Sigmoid colon (tissue), 7 donors: ENCODE data around the gene TPCN1. TPM values are rescaled to one million over a fixed set of nuclear protein-coding genes. Genes with fewer than 3 reads are reported as not detected.

Source experiments
- DNase-seq: peaks from one replicate; pipeline ENCODE4 v3.0.0-alpha.2; 2019
- H3K27ac ChIP-seq, 4 donors: fragments of 200-600 bp; sonication (generic); one replicate each; pipeline ENCODE4 v1.5.1; 2016 to 2019; ENCODE audit warnings: mild to moderate bottlenecking in 1 of 4
- H3K27me3 ChIP-seq, 3 donors: fragments of 200-600 bp; sonication (generic); one replicate each; pipeline ENCODE4 v1.5.1; 2019; ENCODE audit warnings: mild to moderate bottlenecking in 1 of 3
- H3K36me3 ChIP-seq, 4 donors: fragments of 200-600 bp; sonication (generic); one replicate each; pipeline ENCODE4 v1.5.1; 2016 to 2019
- H3K4me1 ChIP-seq, 4 donors: fragments of 200-600 bp; sonication (generic); one replicate each; pipeline ENCODE4 v1.5.1; 2017 to 2019
- H3K4me3 ChIP-seq, 4 donors: fragments of 200-600 bp; sonication (generic); one replicate each; pipeline ENCODE4 v1.5.1; 2017 to 2019; ENCODE audit warnings: mild to moderate bottlenecking in 2 of 4, moderate library complexity in 1 of 4
- H3K9me3 ChIP-seq, 4 donors: fragments of 200-600 bp in 3 of 4; sonication (generic) in 3 of 4; one replicate each; pipeline versions ENCODE4 v1.5.1 to v1.6.1; 2013 to 2019
- CTCF ChIP-seq, 4 experiments: fragments of 450-650 bp in 3 of 4; fragments of 200-600 bp in 1 of 4; IDR thresholded peaks; one replicate each; pipeline ENCODE4 v1.5.1; 2016 to 2019; ENCODE audit warnings: antibody characterized with exemption in 4 of 4, mild to moderate bottlenecking in 3 of 4, moderate library complexity in 2 of 4
- EP300 ChIP-seq, 4 donors: sonication (generic); formaldehyde crosslinking; IDR thresholded peaks; one replicate each; pipeline ENCODE4 v1.6.1; 2017; ENCODE audit warnings: antibody characterized with exemption in 4 of 4
- POLR2A ChIP-seq, 2 donors: fragments of 450-650 bp; IDR thresholded peaks; one replicate each; pipeline ENCODE4 v1.6.1; 2016; ENCODE audit warnings: antibody characterized with exemption in 2 of 2, mild to moderate bottlenecking in 2 of 2, moderate library complexity in 2 of 2
- POLR2AphosphoS5 ChIP-seq, 4 donors: sonication (generic); formaldehyde crosslinking; IDR thresholded peaks; one replicate each; pipeline ENCODE4 v1.6.1; 2017; ENCODE audit warnings: antibody characterized with exemption in 4 of 4
- WGBS, 2 donors: extraction: QIAGEN DNeasy Blood & Tissue Kit; methylation state at CpG; one replicate each; pipeline ENCODE4 v1.1.7; 2013; 5-methylcytosine and 5-hydroxymethylcytosine counted together
- intact Hi-C: fragments of 100-400 bp; cut with DNase I; formaldehyde crosslinking; loops from one replicate; pipeline ENCODE4 v1.15.1; 2023
- polyA plus RNA-seq, 3 donors: library from polyadenylated mRNA; stranded (reverse); fragments of 200-250 nt; gene quantifications; one replicate each; pipeline ENCODE4 v1.2.3, GENCODE V29; 2013
- total RNA-seq, 4 donors: library from RNA; depleted of rRNA; stranded (reverse); fragments of >200 nt; gene quantifications; one replicate each; pipeline ENCODE4 v1.1.0, GENCODE V29; 2016
- donor health status: healthy with polysubstance abuse.
- donor health status: Bipolar disorder and iron deficiency.
- donor health status: healthy.

Gene TPCN1
- total and polyA plus RNA-seq, 7 donors: 6.0 to 51.5 (median 28.3) TPM

GRCh38 chr12:113260636-113261300 lies 39.5 kb downstream of the TPCN1 start:
- H3K4me1 ChIP-seq: peaks cover 0 to 27% (median 23%) of the 10 kb centered on the region in 4 donors
- peaks cover 0 to 13% (median 0%) of the 10 kb centered on the region in 4 donors for H3K36me3 ChIP-seq
- no peaks in the 10 kb centered on the region for H3K27me3 ChIP-seq
- H3K27ac ChIP-seq: peak overlapping the region; percentile 63 to 69 (median 65)
- no peak for DNase-seq
- intact Hi-C loops: no loop called here
- WGBS, 2 donors: 79 to 91% methylated on average over 12 of the region's 12 CpGs
- no peaks in the 10 kb centered on the region for H3K9me3 ChIP-seq
- TF ChIP-seq POLR2AphosphoS5 (IDR thresholded peaks at IDR 0.05) (no peak), POLR2A (IDR thresholded peaks at IDR 0.05) (no peak), CTCF (IDR thresholded peaks at IDR 0.05) (no peak), EP300 (IDR thresholded peaks at IDR 0.05) (no peak)
- H3K4me3 ChIP-seq: no peak overlapping the region

GRCh38 chr12:113261847-113262470 lies 40.7 kb downstream of the TPCN1 start:
- Histone ChIP-seq H3K27ac (peak overlapping the region in 2 of 4 donors; percentile 9 to 38), H3K27me3 (no peaks in the 10 kb centered on the region), H3K36me3 (peaks cover 0 to 25% (median 7%) of the 10 kb centered on the region in 4 donors), H3K4me1 (peaks cover 0 to 27% (median 23%) of the 10 kb centered on the region in 4 donors), H3K4me3 (no peak overlapping the region), H3K9me3 (no peaks in the 10 kb centered on the region)
- WGBS, 2 donors: 54 to 89% methylated on average over 6 of the region's 6 CpGs
- intact Hi-C loops: no loop called here
- TF ChIP-seq EP300 (IDR thresholded peaks at IDR 0.05): no peak
- TF ChIP-seq POLR2AphosphoS5 (IDR thresholded peaks at IDR 0.05): no peak
- TF ChIP-seq POLR2A (IDR thresholded peaks at IDR 0.05): no peak
- no peak for TF ChIP-seq CTCF (IDR thresholded peaks at IDR 0.05)
- DNase-seq: no peak

- Histone ChIP-seq H3K27me3 (no peaks in the 10 kb centered on the region), H3K27ac (peak overlapping the region in 3 of 4 donors; percentile 9 to 38 (median 18)), H3K4me1 (peaks cover 0 to 27% (median 23%) of the 10 kb centered on the region in 4 donors), H3K4me3 (no peak overlapping the region), H3K9me3 (no peaks in the 10 kb centered on the region), H3K36me3 (peaks cover 0 to 33% (median 7%) of the 10 kb centered on the region in 4 donors)
- intact Hi-C loops: no loop called here
- TF ChIP-seq POLR2AphosphoS5 (IDR thresholded peaks at IDR 0.05): peak in 3 of 4 donors; percentile 47 to 57 (median 55)
- no peak for TF ChIP-seq POLR2A (IDR thresholded peaks at IDR 0.05)
- DNase-seq: peak; percentile 40
Measured at GRCh38 chr12:113262710-113263109, 41.4 kb downstream of the TPCN1 start.

- H3K36me3 ChIP-seq: peaks cover 0 to 41% (median 14%) of the 10 kb centered on the region in 4 donors
- 92 to 94% methylated on average over 9 of the region's 9 CpGs for WGBS, 2 donors
- TF ChIP-seq EP300 (IDR thresholded peaks at IDR 0.05): no peak
- TF ChIP-seq POLR2A (IDR thresholded peaks at IDR 0.05): no peak
- no peak for TF ChIP-seq POLR2AphosphoS5 (IDR thresholded peaks at IDR 0.05)
- TF ChIP-seq CTCF (IDR thresholded peaks at IDR 0.05): no peak
- peak; percentile 46 for DNase-seq
- H3K27me3 ChIP-seq: no peaks in the 10 kb centered on the region
- no peak overlapping the region for H3K4me3 ChIP-seq
- H3K27ac ChIP-seq: peak overlapping the region in 3 of 4 donors; percentile 4 to 33 (median 18)
- intact Hi-C loops: no loop called here
- H3K4me1 ChIP-seq: peaks cover 0 to 23% (median 21%) of the 10 kb centered on the region in 4 donors
- H3K9me3 ChIP-seq: no peaks in the 10 kb centered on the region
Measured at GRCh38 chr12:113263431-113263963, 42.2 kb downstream of the TPCN1 start.
